GM12801 (cell line): Measurements from ENCODE around the gene CACNA1H.
"Not testable (repeated sequence)": the region's sequence is repeated elsewhere in the genome, so short reads cannot be mapped to it uniquely, and the experiment has no call there.

Experiments used
- TF ChIP-seq, protein P1 (sequence below): IDR thresholded peaks from one replicate; pipeline ENCODE4 v1.5.1; 2011; ENCODE audit warnings: control low read depth; ENCODE audit not compliant: insufficient read length; ENCODE audit errors: extremely low read depth

Gene CACNA1H

DNA sequence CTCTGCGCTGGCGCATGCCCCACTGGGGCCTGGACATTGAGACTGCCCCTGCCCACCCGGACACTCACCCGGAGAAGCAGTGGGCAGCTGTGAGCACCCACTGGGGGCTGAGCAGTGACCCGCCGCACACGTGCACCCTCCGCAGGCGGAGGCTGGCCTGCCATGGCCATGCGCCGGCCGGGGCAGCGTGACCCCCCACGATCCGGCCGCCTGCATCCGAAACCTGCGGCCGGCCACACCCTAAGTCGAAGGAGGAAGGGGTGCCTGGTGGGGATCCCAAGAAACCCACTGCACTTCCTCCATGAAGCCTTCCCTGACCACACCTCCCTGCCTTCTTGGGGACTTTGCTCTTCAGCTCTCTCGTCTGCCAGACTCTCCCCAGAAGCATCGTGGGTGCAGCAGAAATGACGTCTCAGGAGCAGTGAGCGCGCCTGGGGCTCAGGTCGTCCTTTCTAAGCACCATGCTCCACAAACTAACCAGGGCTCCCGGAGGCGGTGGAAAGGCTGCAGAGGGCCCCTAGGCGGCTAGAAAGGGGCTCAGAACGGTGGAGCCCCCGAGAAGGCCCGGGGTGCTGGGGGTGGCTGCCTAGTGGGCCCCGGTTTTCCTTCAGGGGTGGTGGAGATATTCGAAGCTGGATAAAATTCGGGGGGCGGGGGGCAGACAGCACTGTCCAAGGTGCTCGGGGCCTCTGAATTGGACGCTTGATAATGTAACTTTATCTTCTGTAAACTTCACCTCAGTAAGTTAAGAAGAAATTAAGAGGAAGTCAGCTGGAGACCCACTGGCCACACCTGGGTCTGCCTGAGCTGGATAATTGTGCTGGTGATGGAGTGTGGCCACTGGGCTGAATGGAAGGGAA is 70.7 kb downstream of the CACNA1H start:
- TF ChIP-seq, protein P1, sequence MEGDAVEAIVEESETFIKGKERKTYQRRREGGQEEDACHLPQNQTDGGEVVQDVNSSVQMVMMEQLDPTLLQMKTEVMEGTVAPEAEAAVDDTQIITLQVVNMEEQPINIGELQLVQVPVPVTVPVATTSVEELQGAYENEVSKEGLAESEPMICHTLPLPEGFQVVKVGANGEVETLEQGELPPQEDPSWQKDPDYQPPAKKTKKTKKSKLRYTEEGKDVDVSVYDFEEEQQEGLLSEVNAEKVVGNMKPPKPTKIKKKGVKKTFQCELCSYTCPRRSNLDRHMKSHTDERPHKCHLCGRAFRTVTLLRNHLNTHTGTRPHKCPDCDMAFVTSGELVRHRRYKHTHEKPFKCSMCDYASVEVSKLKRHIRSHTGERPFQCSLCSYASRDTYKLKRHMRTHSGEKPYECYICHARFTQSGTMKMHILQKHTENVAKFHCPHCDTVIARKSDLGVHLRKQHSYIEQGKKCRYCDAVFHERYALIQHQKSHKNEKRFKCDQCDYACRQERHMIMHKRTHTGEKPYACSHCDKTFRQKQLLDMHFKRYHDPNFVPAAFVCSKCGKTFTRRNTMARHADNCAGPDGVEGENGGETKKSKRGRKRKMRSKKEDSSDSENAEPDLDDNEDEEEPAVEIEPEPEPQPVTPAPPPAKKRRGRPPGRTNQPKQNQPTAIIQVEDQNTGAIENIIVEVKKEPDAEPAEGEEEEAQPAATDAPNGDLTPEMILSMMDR = no peak

DNA sequence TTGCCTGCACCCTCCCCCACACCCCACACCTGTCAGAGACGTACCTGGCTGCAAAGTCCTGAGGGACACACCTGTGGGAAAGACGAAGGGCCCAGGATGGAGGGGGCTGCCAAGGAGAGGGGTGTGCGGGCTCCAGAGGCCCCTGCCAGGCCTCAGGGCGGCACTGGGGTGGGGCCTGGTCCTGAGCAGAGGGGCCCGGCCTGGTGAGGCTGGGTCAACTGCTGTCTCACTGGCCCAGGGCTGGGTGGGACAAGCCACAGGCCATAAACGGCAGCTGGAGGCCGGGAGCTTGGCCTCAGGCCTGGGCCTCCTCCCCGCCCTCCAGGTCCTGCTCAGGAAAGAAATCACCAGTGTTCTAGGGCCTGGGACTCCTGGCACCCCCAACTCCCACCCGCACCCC is 71.7 kb downstream of the CACNA1H start:
- TF ChIP-seq, protein P1 = no peak

DNA sequence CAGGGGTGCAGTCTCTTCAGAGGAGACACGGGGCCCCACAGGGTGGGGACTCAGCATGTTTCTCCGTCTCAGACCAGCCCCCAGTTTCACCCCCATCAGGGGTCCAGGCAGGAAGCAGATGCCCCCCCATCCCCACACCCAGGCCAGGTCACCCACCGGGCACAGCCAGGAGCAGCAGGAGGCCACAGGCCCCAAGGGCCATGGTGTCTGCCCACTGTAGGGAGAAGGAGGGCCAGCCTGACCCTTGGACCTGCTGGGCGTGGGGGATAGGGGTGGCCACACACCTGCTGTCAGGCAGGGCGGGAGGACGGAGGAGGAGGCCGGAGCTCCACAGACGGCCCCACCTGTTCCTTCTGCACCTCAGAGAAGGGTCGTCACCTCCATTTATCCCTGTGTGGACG is 72.1 kb downstream of the CACNA1H start, which contains the start of gene TPSG1:
TSS of gene TPSG1 (minus strand) at position 218 of the 401 bp plus-strand sequence. CDS start at position 202, 16 bp downstream.
- TF ChIP-seq, protein P1 = no peak

DNA sequence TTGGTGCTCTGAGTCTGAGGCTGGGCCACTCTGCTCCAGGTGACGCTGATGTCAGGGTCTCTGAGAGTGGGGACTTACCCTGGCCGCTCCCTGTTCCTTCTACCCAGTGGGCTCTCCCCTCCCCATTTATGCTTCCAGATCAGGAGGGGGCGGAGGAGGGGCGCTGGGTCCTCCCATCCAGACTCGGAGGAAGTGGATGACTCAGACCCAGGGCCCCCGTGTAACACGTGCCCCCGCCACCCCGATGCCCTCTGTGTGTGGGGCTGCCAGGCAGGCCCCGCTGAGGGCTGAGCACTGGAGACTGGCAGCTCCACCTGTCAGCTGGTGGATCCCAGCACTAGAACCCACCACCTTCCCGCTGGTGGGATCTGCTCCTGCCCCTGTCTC is 77.2 kb downstream of the CACNA1H start, which contains the start of gene TPSB2:
TSS of gene TPSB2 (minus strand) at position 101 of the 387 bp plus-strand sequence. CDS start 233 bp downstream, outside the sequence.
- TF ChIP-seq, protein P1 = not testable (repeated sequence)

DNA sequence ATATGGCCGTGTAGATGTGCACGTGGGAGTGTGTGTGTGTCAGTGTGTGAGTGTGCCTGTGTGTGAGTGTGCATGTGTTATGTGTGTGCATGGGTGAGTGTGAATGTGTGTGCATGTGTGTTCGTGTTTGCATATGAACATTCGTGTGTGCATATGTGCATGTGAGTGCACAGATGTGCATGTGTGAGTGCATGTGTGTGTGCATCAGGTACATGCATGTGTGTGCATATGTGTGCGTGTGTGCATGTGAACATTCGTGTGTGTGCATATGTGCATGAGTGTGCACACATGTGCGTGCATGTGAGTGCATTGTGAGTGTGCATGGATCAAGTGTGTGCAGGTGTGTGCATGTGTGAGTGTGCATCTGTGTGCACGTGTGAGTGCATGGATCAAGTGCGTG is 85.1 kb downstream of the CACNA1H start:
- TF ChIP-seq, protein P1 = no peak

DNA sequence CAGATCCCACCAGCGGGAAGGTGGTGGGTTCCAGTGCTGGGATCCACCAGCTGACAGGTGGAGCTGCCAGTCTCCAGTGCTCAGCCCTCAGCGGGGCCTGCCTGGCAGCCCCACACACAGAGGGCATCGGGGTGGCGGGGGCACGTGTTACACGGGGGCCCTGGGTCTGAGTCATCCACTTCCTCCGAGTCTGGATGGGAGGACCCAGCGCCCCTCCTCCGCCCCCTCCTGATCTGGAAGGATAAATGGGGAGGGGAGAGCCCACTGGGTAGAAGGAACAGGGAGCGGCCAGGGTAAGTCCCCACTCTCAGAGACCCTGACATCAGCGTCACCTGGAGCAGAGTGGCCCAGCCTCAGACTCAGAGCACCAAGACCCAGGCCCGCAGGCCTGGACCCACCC is 87.5 kb downstream of the CACNA1H start, which contains the start of gene TPSAB1:
TSS of gene TPSAB1 (plus strand) at position 270 of the 400 bp plus-strand sequence. CDS start 234 bp downstream, outside the sequence.
- TF ChIP-seq, protein P1 = not testable (repeated sequence)

DNA sequence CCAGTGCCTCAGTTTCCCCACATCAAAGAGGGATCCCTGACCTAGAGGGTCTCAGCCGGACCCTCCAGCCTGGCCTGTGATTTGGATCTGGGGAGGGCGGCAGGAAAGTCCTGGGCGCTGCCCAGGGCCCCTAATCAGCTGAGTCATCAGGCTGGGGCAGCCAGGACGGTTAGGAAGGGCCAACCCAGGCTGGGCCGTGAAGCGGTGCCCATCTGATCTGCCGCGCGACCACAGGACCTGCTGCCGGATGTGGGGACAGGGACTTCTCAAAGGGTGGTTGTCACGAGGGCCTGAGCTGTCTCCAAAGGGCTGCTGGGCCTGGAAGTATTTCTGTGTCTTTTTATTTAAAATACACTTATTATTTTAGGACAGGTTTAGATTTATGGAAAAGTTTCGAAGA is 92.0 kb downstream of the CACNA1H start:
- TF ChIP-seq, protein P1 = no peak
